ENCODE measurements around the gene SLC1A5. TPM values are rescaled to one million over a fixed set of nuclear protein-coding genes. Genes with fewer than 3 reads are reported as not detected.

SLC1A5 gene
- polyA plus RNA-seq, 1 donor from 2014 or later: 1.1 TPM

DNA sequence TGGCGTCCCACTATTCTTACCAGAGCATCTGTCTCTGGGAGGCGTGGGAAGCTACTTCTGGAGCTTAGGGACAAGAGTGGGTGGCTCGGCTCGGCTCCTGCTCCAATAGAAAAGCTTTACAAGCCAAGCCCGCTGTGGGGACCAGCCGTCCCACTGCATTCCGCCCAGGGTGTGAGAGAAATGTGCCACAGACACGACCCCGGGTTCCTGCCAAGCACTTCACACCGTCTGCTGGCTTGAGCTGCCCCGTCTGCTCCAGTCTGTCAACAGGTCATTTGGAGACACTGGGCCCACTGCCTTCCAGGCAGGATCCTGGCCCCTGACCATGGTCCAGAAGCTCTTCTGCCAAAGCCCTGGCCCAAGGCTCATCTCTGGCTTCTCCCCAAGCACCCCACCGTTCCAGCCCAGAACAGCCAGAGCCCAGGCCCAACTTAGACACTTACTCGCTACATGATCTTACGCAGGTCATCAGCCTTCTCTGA, 49.1 kb downstream of the SLC1A5 start:
- Histone ChIP-seq H3K9me2 (ENCODE audit: insufficient read depth, low read length) (no peaks in the 10 kb centered on the region), H3K36me3 (ENCODE audit: insufficient read depth, low read length) (peaks cover 6% of the 10 kb centered on the region), H3K27me3 (ENCODE audit: insufficient read depth, low read depth, low read length) (no peaks in the 10 kb centered on the region), H3K79me2 (replicated peaks; ENCODE audit: insufficient read depth, low read length) (peaks cover 57% of the 10 kb centered on the region), H3K9ac (ENCODE audit: low read length) (no peak overlapping the region), H3F3A (ENCODE audit: insufficient read depth, low read length, poor library complexity, severe bottlenecking) (no peaks in the 10 kb centered on the region), H4K20me1 (ENCODE audit: insufficient read depth) (peaks cover 34% of the 10 kb centered on the region), H3K4me2 (ENCODE audit: low read length) (no peak overlapping the region), H2AFZ (ENCODE audit: low read depth, low read length) (no peak overlapping the region), H3K9me3 (ENCODE audit: low read length) (no peaks in the 10 kb centered on the region), H3K27ac (ENCODE audit: low read length) (no peak overlapping the region), H3K4me3 (ENCODE audit: low read length) (no peak overlapping the region)
- TF ChIP-seq MXI1 (conservative IDR thresholded peaks at IDR 0.05; ENCODE audit: poor library complexity, severe bottlenecking) (no peak), RAD21 (conservative IDR thresholded peaks at IDR 0.05) (no peak), EP300 (conservative IDR thresholded peaks at IDR 0.05; ENCODE audit: poor library complexity, severe bottlenecking) (no peak)
- TF ChIP-seq, protein P1, sequence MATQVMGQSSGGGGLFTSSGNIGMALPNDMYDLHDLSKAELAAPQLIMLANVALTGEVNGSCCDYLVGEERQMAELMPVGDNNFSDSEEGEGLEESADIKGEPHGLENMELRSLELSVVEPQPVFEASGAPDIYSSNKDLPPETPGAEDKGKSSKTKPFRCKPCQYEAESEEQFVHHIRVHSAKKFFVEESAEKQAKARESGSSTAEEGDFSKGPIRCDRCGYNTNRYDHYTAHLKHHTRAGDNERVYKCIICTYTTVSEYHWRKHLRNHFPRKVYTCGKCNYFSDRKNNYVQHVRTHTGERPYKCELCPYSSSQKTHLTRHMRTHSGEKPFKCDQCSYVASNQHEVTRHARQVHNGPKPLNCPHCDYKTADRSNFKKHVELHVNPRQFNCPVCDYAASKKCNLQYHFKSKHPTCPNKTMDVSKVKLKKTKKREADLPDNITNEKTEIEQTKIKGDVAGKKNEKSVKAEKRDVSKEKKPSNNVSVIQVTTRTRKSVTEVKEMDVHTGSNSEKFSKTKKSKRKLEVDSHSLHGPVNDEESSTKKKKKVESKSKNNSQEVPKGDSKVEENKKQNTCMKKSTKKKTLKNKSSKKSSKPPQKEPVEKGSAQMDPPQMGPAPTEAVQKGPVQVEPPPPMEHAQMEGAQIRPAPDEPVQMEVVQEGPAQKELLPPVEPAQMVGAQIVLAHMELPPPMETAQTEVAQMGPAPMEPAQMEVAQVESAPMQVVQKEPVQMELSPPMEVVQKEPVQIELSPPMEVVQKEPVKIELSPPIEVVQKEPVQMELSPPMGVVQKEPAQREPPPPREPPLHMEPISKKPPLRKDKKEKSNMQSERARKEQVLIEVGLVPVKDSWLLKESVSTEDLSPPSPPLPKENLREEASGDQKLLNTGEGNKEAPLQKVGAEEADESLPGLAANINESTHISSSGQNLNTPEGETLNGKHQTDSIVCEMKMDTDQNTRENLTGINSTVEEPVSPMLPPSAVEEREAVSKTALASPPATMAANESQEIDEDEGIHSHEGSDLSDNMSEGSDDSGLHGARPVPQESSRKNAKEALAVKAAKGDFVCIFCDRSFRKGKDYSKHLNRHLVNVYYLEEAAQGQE (IDR thresholded peaks at IDR 0.05; ENCODE audit: borderline replicate concordance): no peak

DNA sequence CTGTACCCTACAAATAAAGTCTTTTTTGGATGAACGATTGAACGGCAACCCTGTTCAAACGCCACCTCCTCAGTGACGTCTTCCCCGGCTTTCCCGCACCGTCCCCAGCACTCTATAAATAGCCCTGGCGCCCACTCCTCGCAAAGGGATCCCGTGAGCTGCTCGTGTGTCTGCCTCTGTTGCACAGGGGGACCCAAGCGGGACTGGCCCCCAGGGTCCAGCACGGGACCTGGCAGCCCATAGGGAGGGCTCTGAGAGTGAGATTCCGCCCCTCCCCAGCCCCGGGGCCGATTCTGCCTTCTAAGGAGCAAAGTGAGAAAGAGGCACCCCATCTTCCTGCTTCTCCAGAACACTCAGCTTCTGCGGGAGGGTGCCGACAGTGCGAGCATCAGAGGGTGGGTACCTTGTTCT, 50.6 kb downstream of the SLC1A5 start:
- no peaks in the 10 kb centered on the region for H3K9me2 ChIP-seq (ENCODE audit: insufficient read depth, low read length)
- no peaks in the 10 kb centered on the region for H3K9me3 ChIP-seq (ENCODE audit: low read length)
- H3F3A ChIP-seq (ENCODE audit: insufficient read depth, low read length, poor library complexity, severe bottlenecking): no peaks in the 10 kb centered on the region
- H3K4me3 ChIP-seq (ENCODE audit: low read length): no peak overlapping the region
- H3K36me3 ChIP-seq (ENCODE audit: insufficient read depth, low read length): peaks cover 6% of the 10 kb centered on the region
- no peak overlapping the region for H3K4me2 ChIP-seq (ENCODE audit: low read length)
- H3K27me3 ChIP-seq (ENCODE audit: insufficient read depth, low read depth, low read length): no peaks in the 10 kb centered on the region
- peaks cover 36% of the 10 kb centered on the region for H4K20me1 ChIP-seq (ENCODE audit: insufficient read depth)
- peaks cover 55% of the 10 kb centered on the region for H3K79me2 ChIP-seq (replicated peaks; ENCODE audit: insufficient read depth, low read length)
- TF ChIP-seq EZH2 (IDR thresholded peaks at IDR 0.05; ENCODE audit: borderline replicate concordance, insufficient read depth, low read length, poor library complexity, severe bottlenecking) (no peak), EP300 (conservative IDR thresholded peaks at IDR 0.05; ENCODE audit: poor library complexity, severe bottlenecking) (no peak), TAF1 (IDR thresholded peaks at IDR 0.05; ENCODE audit: low read depth) (no peak)
- TF ChIP-seq, protein P1 (IDR thresholded peaks at IDR 0.05; ENCODE audit: borderline replicate concordance): no peak
- no peak overlapping the region for H2AFZ ChIP-seq (ENCODE audit: low read depth, low read length)
- no peak overlapping the region for H3K9ac ChIP-seq (ENCODE audit: low read length)
- no peak overlapping the region for H3K27ac ChIP-seq (ENCODE audit: low read length)

DNA sequence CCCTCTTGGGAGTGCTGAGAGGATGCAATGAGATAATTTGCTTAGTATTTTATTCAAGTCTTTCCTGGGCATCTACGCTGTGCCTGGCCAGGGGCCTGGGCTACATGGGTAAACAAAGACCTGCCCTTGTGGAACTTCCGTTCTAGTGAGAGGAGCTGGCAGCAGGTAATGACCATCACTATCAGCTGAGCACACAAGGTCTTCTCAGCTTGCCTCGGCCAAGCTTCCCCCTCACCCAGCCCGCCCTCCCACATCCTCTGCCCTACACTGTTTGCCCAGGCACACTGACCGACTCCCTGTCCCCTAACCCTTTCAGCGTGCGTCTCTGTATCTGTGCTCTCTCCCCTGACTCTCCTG, 51.1 kb downstream of the SLC1A5 start:
- Histone ChIP-seq H3K9me3 (ENCODE audit: low read length) (no peaks in the 10 kb centered on the region), H3K9ac (ENCODE audit: low read length) (no peak overlapping the region), H4K20me1 (ENCODE audit: insufficient read depth) (peaks cover 33% of the 10 kb centered on the region), H3K27me3 (ENCODE audit: insufficient read depth, low read depth, low read length) (no peaks in the 10 kb centered on the region), H3K4me2 (ENCODE audit: low read length) (no peak overlapping the region), H3K27ac (ENCODE audit: low read length) (no peak overlapping the region), H3K9me2 (ENCODE audit: insufficient read depth, low read length) (no peaks in the 10 kb centered on the region), H3F3A (ENCODE audit: insufficient read depth, low read length, poor library complexity, severe bottlenecking) (no peaks in the 10 kb centered on the region), H3K36me3 (ENCODE audit: insufficient read depth, low read length) (peaks cover 6% of the 10 kb centered on the region), H2AFZ (ENCODE audit: low read depth, low read length) (no peak overlapping the region), H3K79me2 (replicated peaks; ENCODE audit: insufficient read depth, low read length) (peaks cover 50% of the 10 kb centered on the region), H3K4me3 (ENCODE audit: low read length) (no peak overlapping the region)
- TF ChIP-seq SMC3 (conservative IDR thresholded peaks at IDR 0.05; ENCODE audit: poor library complexity): no peak
- no peak for TF ChIP-seq MXI1 (conservative IDR thresholded peaks at IDR 0.05; ENCODE audit: poor library complexity, severe bottlenecking)
- TF ChIP-seq TAF1 (IDR thresholded peaks at IDR 0.05; ENCODE audit: low read depth): no peak
- TF ChIP-seq EZH2 (IDR thresholded peaks at IDR 0.05; ENCODE audit: borderline replicate concordance, insufficient read depth, low read length, poor library complexity, severe bottlenecking): no peak
- TF ChIP-seq EP300 (conservative IDR thresholded peaks at IDR 0.05; ENCODE audit: poor library complexity, severe bottlenecking): no peak
- no peak for TF ChIP-seq RAD21 (conservative IDR thresholded peaks at IDR 0.05)
- TF ChIP-seq, protein P1 (IDR thresholded peaks at IDR 0.05; ENCODE audit: borderline replicate concordance): no peak
- TF ChIP-seq POLR2AphosphoS5 (IDR thresholded peaks at IDR 0.05): no peak
